GM12801 (cell line): ENCODE data around the gene AFAP1L2.

Source experiments
- TF ChIP-seq, protein P1 (sequence below): IDR thresholded peaks from one replicate; pipeline ENCODE4 v1.5.1; 2011; ENCODE audit warnings: control low read depth; ENCODE audit not compliant: insufficient read length; ENCODE audit errors: extremely low read depth

Gene AFAP1L2

DNA sequence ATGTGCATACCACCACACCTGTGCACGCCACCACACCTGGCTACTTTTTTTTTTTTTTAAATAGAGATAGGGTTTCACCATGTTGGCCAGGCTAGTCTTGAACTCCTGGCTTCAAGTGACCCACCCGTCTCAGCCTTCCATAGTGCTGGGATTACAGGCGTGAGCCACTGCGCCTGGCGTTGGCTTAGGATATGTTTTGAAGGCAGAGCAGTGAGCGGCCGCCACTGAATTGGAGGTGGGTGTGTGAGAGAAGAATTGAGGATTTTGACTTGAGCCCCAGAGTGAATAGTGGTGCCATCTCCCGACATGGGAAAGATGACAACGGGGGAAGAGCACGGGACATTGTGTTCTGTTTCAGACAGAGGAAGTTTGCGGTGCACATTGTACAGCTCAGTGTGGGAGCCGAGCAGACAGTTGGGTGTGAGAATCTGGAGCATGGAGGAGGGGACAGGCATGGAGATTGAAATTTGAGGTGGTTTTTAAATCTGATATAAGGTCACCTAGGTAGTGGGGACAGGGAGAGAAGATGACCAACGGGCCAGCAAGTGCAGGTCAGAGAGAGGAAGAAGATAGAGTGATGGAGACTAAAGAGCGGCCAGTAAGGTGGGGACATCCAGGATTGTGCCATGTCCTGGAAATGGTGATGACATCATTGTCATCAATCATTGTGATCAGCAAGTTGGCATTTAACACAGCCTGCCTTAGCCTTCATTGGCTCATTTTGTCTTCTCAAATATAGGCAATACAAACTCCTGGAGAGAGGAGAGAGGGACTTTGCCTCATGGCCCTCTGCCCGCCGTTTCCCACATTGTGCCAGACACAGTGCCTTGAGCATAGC lies 129.5 kb downstream of the AFAP1L2 start:
- TF ChIP-seq, protein P1, sequence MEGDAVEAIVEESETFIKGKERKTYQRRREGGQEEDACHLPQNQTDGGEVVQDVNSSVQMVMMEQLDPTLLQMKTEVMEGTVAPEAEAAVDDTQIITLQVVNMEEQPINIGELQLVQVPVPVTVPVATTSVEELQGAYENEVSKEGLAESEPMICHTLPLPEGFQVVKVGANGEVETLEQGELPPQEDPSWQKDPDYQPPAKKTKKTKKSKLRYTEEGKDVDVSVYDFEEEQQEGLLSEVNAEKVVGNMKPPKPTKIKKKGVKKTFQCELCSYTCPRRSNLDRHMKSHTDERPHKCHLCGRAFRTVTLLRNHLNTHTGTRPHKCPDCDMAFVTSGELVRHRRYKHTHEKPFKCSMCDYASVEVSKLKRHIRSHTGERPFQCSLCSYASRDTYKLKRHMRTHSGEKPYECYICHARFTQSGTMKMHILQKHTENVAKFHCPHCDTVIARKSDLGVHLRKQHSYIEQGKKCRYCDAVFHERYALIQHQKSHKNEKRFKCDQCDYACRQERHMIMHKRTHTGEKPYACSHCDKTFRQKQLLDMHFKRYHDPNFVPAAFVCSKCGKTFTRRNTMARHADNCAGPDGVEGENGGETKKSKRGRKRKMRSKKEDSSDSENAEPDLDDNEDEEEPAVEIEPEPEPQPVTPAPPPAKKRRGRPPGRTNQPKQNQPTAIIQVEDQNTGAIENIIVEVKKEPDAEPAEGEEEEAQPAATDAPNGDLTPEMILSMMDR = no peak

DNA sequence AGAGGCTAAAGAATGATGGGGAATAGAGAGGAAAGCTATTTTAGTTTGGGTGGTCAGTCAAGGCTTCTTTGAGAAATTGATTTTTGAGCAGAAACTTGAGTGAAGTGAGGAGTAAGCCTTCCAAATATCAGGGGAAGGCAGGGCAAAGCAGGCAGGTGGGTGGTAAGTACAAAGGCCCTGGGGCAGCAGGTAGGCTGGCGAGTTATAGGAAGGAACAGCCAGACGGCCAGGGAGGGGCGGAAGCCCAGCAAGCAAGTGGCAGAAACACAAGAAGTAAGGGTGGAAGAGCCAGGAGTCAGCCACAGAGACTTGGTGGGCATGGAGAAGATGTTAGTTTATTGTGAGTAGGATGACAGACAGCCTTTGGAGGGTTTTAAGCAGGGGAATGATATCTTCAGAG lies 130.4 kb downstream of the AFAP1L2 start:
- TF ChIP-seq, protein P1 = no peak

DNA sequence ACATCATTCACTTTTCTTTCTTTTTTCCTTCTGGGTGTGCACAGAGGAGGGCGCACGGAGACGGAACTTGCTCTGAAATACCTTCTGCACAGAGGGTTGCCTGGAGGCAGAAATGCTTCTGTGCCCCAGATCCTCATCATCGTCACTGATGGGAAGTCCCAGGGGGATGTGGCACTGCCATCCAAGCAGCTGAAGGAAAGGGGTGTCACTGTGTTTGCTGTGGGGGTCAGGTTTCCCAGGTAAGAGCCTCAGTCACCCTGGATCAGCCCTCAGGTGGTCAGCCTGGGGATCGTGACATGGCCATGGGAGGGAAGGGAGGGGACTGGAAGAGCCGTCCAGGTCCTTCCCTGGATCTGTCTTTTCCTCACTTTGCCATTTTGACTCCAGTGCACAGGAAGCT lies 131.6 kb downstream of the AFAP1L2 start:
- TF ChIP-seq, protein P1 = no peak

DNA sequence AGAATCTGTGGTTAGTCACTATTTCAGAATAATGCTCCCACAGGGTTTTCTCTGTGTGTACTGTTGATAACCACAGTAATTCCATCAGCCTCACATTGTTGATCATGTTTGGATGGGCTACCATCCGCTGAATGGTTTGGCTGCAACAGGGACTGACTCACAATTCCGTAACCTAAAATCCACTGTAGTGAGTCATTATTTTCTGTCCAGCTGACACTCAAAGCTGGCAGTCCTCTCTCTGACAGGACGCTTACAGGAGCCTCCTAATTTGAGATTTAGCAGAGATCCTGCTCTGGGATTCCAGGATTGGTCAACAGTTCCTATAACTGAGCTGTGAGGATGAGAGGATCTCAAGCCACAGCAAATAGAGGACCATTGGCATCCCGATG lies 132.5 kb downstream of the AFAP1L2 start:
- TF ChIP-seq, protein P1 = no peak

DNA sequence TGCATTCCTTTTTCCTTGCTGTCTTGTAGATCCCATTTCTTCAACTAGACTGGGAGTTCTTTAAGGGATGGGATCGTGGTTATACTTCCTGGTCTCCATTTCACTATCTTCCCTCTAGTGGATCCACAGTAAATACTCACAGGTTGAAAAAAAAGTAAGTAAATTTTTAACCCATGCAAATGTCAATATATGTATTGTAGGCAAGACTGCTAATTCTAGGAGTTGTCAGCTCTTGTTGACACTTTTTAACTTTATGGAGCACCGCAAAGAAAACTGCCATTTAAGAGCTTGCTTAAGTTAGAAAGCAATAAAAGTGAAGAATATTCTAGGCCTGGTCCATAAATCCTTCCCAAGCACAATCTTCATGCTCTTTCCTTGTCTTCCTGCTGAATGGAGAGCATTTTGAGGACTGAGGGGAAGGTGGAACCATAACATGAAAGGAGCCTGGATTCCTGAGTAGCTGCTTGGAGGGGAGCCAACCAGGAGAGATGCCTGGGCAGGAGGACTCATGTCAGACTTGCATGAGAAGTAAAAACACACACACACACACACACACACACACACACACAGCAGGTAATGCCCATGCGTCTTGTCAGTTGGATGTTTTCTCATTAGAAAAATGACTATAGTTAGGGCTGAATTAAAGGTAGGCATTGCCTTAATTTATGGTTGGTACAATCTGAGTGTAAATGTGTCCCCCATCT lies 133.1 kb downstream of the AFAP1L2 start:
- TF ChIP-seq, protein P1 = no peak

DNA sequence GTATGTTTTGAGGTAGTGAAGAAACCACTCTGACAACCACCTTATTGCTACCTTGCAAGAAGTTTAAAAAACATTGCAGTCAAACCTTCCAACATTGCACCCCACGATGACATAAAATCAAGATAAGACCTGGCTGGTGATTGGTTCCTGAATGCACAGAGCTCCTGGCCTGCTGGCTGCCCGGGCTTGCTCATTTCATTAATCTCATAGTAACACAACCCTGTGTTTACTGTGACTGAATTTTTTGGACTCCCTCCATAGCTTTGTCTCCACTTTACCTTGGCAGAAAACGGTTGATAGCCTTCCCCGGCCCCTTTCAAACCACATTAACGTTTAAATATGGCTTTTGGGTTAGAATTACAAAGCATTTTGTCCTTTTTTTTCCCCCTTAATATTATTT lies 137.8 kb downstream of the AFAP1L2 start:
- TF ChIP-seq, protein P1 = no peak

DNA sequence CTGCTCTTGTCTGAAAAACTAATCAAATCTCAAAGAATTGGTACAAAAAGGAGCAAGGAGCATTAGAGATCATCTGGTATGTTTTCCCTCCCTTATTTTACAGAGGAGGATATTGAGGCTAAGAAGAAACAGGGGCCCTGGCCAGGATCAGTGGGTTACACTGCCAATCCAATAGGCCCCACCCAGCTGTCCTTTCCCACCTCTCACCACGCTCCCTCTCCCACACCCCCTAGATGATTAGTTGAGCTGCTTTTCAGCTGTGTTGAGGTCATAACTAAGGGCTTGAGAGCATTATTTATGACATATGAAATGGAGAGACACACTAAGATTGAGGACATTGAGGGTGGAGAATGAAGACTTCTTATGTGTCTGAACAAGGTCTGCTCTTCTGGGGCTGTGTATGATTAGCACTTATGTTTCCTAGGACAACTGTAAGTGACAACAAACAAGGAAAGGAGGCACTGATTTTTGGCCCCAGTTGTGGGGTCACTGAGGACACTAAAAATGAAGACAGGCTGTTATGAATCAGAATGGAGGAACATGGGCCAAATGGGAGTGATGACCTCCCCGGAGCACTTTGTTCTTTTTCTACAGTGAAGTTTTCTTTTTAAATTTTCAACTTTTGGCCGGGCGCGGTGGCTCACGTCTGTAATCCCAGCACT lies 138.8 kb downstream of the AFAP1L2 start:
- TF ChIP-seq, protein P1 = no peak
